ENCODE results near the gene PLCXD1.

GRCh38 chrX:338836-339400 is 57.7 kb downstream of the PLCXD1 start:
- TF ChIP-seq POLR2A (IDR thresholded peaks at IDR 0.05) (no peak), CTCF (IDR thresholded peaks at IDR 0.05) (no peak)

All from prostate gland (tissue), 2 donors.